ENCODE data around the gene NOXO1. TPM values are rescaled to one million over a fixed set of nuclear protein-coding genes. Genes with fewer than 3 reads are reported as not detected.

NOXO1 gene
- total RNA-seq, 1 experiment from 2014 or later, result 3.4 TPM

DNA sequence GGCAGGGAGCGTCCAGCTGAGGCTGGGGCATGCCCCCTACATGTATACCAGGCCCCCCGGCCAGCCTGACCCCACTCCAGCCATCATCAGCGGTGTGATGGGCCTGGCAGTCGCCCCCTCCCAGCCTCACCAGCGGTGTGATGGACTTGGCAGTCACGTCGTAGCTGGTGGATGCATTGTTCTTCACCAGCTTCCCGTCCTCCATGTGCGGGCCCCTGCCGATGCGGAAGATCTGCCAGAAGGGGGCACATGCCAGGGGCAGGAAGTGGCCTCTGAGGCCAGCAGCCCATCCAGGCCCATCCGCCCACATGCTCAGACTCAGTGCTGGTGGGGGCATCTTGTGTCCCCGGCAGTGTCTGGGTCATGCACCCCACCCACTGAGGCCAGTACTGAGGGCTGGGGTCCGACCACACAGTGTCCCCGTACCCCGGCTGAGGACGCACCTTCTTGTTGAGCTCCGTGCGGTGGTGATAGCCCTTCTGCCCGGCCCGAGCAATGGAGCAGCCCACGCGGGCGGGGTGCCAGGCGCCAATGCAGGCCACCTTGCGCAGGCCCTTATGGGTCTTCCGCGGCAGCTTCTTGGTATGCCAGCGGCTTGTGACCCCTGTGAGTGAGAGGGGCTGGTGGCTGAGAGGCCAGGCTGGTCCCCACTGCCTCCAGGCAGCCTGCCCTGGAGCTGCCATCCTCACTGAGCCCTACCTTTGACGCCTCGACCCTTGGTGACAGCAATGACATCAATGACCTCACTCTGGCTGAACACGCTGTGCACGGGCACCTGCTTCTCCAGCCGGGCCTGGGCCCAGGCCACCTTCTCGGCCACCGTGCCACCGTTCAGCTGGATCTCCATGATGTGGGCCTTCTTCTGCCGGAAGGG lies 34.5 kb downstream of the NOXO1 start:
- ChIA-PET POLR2A (ENCODE audit: unreplicated experiment) (no interaction called here), CTCF (no interaction called here)
- no peak for DNase-seq
- Histone ChIP-seq H2AFZ (ENCODE audit: low read length) (no peak overlapping the region), H3K9me3 (ENCODE audit: low read length) (no peaks in the 10 kb centered on the region), H3K27ac (ENCODE audit: low read length) (no peak overlapping the region), H3K4me1 (ENCODE audit: insufficient read depth, low read length) (peaks cover 8% of the 10 kb centered on the region), H4K20me1 (ENCODE audit: low read length) (no peaks in the 10 kb centered on the region), H3K9ac (ENCODE audit: low read length) (no peak overlapping the region), H3K4me2 (ENCODE audit: low read length) (no peak overlapping the region), H3K9me2 (replicated peaks; ENCODE audit: low read length) (no peaks in the 10 kb centered on the region), H3K4me3 (ENCODE audit: low read length) (no peak overlapping the region), H3K79me2 (ENCODE audit: low read length) (peaks cover 6% of the 10 kb centered on the region; the same call in 1 of the 2 replicates), H3K36me3 (ENCODE audit: low read depth, low read length) (no peaks in the 10 kb centered on the region), H3F3A (ENCODE audit: low read length, unreplicated experiment) (no peaks in the 10 kb centered on the region), H3K27me3 (ENCODE audit: low read length) (no peaks in the 10 kb centered on the region)
- BruUV-seq (replicated peaks), result no TSS peak
- no peak for ATAC-seq
- intact Hi-C loops (cut with micrococcal nuclease), result no loop called here
- TF ChIP-seq, protein P1, sequence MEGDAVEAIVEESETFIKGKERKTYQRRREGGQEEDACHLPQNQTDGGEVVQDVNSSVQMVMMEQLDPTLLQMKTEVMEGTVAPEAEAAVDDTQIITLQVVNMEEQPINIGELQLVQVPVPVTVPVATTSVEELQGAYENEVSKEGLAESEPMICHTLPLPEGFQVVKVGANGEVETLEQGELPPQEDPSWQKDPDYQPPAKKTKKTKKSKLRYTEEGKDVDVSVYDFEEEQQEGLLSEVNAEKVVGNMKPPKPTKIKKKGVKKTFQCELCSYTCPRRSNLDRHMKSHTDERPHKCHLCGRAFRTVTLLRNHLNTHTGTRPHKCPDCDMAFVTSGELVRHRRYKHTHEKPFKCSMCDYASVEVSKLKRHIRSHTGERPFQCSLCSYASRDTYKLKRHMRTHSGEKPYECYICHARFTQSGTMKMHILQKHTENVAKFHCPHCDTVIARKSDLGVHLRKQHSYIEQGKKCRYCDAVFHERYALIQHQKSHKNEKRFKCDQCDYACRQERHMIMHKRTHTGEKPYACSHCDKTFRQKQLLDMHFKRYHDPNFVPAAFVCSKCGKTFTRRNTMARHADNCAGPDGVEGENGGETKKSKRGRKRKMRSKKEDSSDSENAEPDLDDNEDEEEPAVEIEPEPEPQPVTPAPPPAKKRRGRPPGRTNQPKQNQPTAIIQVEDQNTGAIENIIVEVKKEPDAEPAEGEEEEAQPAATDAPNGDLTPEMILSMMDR (conservative IDR thresholded peaks at IDR 0.05; ENCODE audit: low read depth, low read length), result no peak
- TF ChIP-seq EZH2phosphoT487 (IDR thresholded peaks at IDR 0.05; ENCODE audit: borderline replicate concordance, low read length) (no peak), EZH2 (IDR thresholded peaks at IDR 0.05; ENCODE audit: low read length, unreplicated experiment) (no peak)

DNA sequence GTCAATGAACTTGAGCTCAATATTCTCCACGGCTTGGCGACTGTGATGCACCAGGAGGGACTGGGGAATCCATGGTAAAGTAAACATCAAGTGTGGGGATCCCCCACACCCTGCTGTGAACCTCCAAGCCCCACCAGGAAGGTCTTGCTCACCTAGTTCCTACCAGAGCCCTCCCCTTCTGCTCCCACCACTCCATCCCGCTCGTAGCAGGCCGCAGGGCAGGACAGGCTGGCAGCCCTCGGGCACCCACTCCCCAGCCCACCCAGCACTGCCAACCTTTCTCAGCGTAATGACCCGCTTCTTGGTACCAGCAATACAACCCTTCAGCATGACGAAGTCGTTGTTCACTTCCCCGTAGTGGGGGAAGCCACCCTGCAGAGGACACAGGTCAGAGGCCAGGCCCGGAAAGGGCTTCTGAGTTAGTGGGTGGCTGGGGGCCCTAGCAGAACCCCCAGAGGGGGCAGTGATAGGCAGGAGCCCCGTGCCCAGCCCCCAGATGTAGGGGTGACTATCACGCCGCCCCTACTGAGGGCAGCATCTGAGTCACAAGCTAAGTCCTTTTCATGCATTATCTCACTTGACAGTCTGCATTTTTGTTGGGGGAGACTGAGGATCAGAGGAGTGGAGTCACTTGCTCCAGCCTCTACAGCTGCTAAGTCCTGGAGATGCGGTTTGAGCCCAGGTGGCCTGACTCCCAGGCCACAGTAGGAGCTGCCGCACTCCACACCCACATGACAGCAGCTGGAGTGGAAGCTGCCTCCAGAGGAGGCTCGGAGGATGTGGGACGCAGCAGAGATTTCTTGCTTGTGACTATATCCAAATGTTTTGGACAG lies 35.5 kb downstream of the NOXO1 start:
- POLR2A ChIA-PET (ENCODE audit: unreplicated experiment), result no interaction called here

More for the DNA sequence above, 35.5 kb downstream of the NOXO1 start:
- Histone ChIP-seq H3K9ac (ENCODE audit: low read length) (no peak overlapping the region), H4K20me1 (ENCODE audit: low read length) (no peaks in the 10 kb centered on the region), H3K4me2 (ENCODE audit: low read length) (no peak overlapping the region), H3K4me1 (ENCODE audit: insufficient read depth, low read length) (peaks cover 11% of the 10 kb centered on the region), H3K9me3 (ENCODE audit: low read length) (no peaks in the 10 kb centered on the region), H3K27me3 (ENCODE audit: low read length) (no peaks in the 10 kb centered on the region), H2AFZ (ENCODE audit: low read length) (no peak overlapping the region), H3K36me3 (ENCODE audit: low read depth, low read length) (no peaks in the 10 kb centered on the region), H3K9me2 (replicated peaks; ENCODE audit: low read length) (no peaks in the 10 kb centered on the region), H3K27ac (ENCODE audit: low read length) (no peak overlapping the region), H3F3A (ENCODE audit: low read length, unreplicated experiment) (no peaks in the 10 kb centered on the region), H3K4me3 (ENCODE audit: low read length) (no peak overlapping the region), H3K79me2 (ENCODE audit: low read length) (peaks cover 6% of the 10 kb centered on the region; the same call in 1 of the 2 replicates)
- TF ChIP-seq, protein P1 (conservative IDR thresholded peaks at IDR 0.05; ENCODE audit: low read depth, low read length), result no peak
- TF ChIP-seq EZH2 (IDR thresholded peaks at IDR 0.05; ENCODE audit: low read length, unreplicated experiment) (no peak), EZH2phosphoT487 (IDR thresholded peaks at IDR 0.05; ENCODE audit: borderline replicate concordance, low read length) (no peak)
- CTCF ChIA-PET, result no interaction called here
- no TSS peak for BruUV-seq (replicated peaks)
- no peak for DNase-seq
- ATAC-seq, result no peak
- intact Hi-C loops (cut with micrococcal nuclease), result no loop called here

Data from PC-3 (cell line).